ENCODE results near the gene FNDC11. TPM values are rescaled to one million over a fixed set of nuclear protein-coding genes. Genes with fewer than 3 reads are reported as not detected.

The FNDC11 gene
- total RNA-seq, 2 experiments from 2014 or later: 0.10 TPM; not detected in 1

GRCh38 chr20:63543733-63544132 lies 10.2 kb upstream of the FNDC11 start:
- intact Hi-C loops (cut with micrococcal nuclease): no loop called here
- no peaks in the 10 kb centered on the region for H3K27me3 Mint-ChIP-seq (ENCODE audit: low read depth)
- H3K4me3 Mint-ChIP-seq: no peak overlapping the region
- H3K27ac Mint-ChIP-seq: no peak overlapping the region
- peaks cover 4% of the 10 kb centered on the region for H3K4me1 Mint-ChIP-seq (ENCODE audit: low read depth)
- CTCF ChIA-PET: interaction anchor here (0.6 kb wide), 1 partner anchor 40 kb away, joined by 7 read pairs; no protein-coding TSS in a partner anchor
- no peak for DNase-seq
- H3K9me3 Mint-ChIP-seq: no peaks in the 10 kb centered on the region
- no peaks in the 10 kb centered on the region for H3K36me3 Mint-ChIP-seq (ENCODE audit: low read depth)

GRCh38 chr20:63544241-63544957 lies 9.6 kb upstream of the FNDC11 start:
- no peaks in the 10 kb centered on the region for H3K27me3 Mint-ChIP-seq (ENCODE audit: low read depth)
- no peaks in the 10 kb centered on the region for H3K36me3 Mint-ChIP-seq (ENCODE audit: low read depth)
- no peak overlapping the region for H3K4me3 Mint-ChIP-seq
- no peak overlapping the region for H3K27ac Mint-ChIP-seq
- DNase-seq: no peak
- intact Hi-C loops (cut with micrococcal nuclease): no loop called here
- CTCF ChIA-PET: interaction anchor here (0.6 kb wide), 1 partner anchor 41 kb away, joined by 7 read pairs; no protein-coding TSS in a partner anchor
- H3K4me1 Mint-ChIP-seq (ENCODE audit: low read depth): peaks cover 6% of the 10 kb centered on the region
- H3K9me3 Mint-ChIP-seq: no peaks in the 10 kb centered on the region

DNA sequence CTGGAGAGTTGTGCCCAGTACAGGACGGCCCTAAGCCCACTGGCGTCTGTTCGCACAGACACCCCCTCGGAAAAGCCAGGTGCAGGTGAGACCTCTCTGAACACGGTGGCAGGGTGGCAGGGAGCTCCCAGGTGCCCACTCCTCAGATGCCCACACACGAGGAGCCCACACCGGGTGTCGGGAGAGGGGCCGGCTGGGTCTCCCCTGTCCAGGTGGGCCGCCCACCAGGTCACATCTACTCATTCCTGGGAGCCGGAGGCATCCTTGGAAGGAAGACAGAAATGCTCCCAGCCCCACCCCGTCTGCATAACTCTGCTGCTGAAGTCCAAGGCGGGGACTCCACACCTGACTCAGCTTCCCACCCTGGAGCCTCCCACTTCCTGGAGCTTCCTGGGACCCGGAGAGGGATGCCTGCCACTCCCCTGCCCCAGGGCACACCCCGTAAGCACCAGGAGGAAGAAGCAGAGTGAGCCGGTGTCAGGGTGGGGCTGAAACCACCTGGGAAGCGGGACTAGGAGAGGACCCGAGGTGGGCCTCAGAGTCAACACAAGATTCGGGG lies 8.9 kb upstream of the FNDC11 start:
- no peak overlapping the region for H3K27ac Mint-ChIP-seq
- CTCF ChIA-PET: no interaction called here
- no peak for DNase-seq
- intact Hi-C loops (cut with micrococcal nuclease): no loop called here
- H3K9me3 Mint-ChIP-seq: no peaks in the 10 kb centered on the region
- no peaks in the 10 kb centered on the region for H3K36me3 Mint-ChIP-seq (ENCODE audit: low read depth)
- peaks cover 8% of the 10 kb centered on the region for H3K4me1 Mint-ChIP-seq (ENCODE audit: low read depth)
- H3K4me3 Mint-ChIP-seq: no peak overlapping the region
- no peaks in the 10 kb centered on the region for H3K27me3 Mint-ChIP-seq (ENCODE audit: low read depth)

DNA sequence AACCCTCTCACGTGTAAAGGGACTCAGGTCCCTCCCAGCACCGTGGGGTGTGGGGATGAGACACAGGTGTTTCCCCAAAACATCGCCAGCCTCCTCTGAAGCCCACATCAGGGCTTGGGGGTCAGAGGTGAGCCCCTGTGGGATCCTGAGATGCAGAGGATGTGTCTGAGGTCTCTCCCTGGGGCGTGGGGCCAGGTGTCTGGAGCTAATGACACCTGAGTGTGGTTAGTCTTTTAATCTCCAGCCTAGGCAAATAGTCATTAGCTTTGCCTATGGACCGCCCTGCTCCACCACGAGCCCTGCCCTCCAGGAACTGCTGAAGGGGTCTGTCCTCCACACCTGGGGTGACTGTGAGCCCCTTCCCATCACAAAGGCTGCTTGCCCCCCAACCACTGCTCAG lies 8.1 kb upstream of the FNDC11 start:
- H3K27me3 Mint-ChIP-seq (ENCODE audit: low read depth): no peaks in the 10 kb centered on the region
- H3K4me3 Mint-ChIP-seq: no peak overlapping the region
- CTCF ChIA-PET: no interaction called here
- intact Hi-C loops (cut with micrococcal nuclease): no loop called here
- no peaks in the 10 kb centered on the region for H3K36me3 Mint-ChIP-seq (ENCODE audit: low read depth)
- H3K4me1 Mint-ChIP-seq (ENCODE audit: low read depth): peaks cover 8% of the 10 kb centered on the region
- H3K9me3 Mint-ChIP-seq: no peaks in the 10 kb centered on the region
- no peak for DNase-seq
- no peak overlapping the region for H3K27ac Mint-ChIP-seq

- peaks cover 8% of the 10 kb centered on the region for H3K4me1 Mint-ChIP-seq (ENCODE audit: low read depth)
- CTCF ChIA-PET: no interaction called here
- no peak overlapping the region for H3K27ac Mint-ChIP-seq
- no peaks in the 10 kb centered on the region for H3K9me3 Mint-ChIP-seq
- DNase-seq: no peak
- H3K4me3 Mint-ChIP-seq: no peak overlapping the region
- intact Hi-C loops (cut with micrococcal nuclease): no loop called here
- H3K27me3 Mint-ChIP-seq (ENCODE audit: low read depth): no peaks in the 10 kb centered on the region
- H3K36me3 Mint-ChIP-seq (ENCODE audit: low read depth): no peaks in the 10 kb centered on the region
Measured at GRCh38 chr20:63546256-63546955, 7.6 kb upstream of the FNDC11 start.

DNA sequence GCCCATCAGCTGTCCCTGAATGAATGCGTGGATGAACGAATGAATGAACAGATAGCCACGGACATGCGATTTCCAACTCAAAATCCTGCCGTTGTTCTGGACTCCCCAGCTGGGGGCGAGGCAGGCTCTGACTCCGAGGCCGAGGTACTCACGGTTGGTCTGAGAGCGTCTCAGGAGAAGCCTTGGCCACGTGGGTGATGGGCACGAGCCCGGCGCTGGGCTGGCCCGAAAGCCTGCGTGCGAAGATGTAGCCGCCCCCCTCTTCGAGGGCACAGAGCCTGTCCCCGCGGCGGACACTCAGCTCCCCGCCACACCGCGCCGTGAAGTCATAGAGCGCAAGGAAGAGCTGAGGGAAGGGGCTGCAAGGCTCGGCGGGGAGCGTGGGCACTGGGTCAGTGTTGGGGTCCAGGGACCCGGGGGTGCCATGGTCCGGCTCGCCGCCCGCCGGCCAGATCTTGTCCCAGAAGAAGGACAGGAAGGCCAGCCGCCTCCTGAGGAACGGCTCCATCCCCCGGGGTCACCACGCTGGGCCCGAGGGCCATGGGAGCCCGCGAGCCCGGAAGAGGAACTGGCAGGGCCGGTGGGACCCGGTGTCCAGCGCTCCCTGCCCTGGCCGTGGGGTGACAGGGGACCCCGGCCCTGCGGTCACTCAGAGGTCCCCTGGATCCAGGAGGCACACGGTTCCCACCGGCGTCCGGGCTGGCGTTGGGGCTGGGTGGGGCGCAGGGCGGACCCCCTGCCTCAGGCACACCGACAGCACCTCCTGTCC lies 6.8 kb upstream of the FNDC11 start:
- intact Hi-C loops (cut with micrococcal nuclease): no loop called here
- DNase-seq: no peak
- Mint-ChIP-seq H3K27me3 (ENCODE audit: low read depth) (no peaks in the 10 kb centered on the region), H3K36me3 (ENCODE audit: low read depth) (no peaks in the 10 kb centered on the region), H3K4me3 (no peak overlapping the region), H3K27ac (no peak overlapping the region), H3K4me1 (ENCODE audit: low read depth) (peaks cover 8% of the 10 kb centered on the region), H3K9me3 (no peaks in the 10 kb centered on the region)
- CTCF ChIA-PET: no interaction called here

GRCh38 chr20:63547725-63548480 lies 6.1 kb upstream of the FNDC11 start, which contains the start of gene SRMS:
SRMS (minus strand) TSS chr20:63547749; CDS start chr20:63547463, 286 bp downstream.
- H3K36me3 Mint-ChIP-seq (ENCODE audit: low read depth): no peaks in the 10 kb centered on the region
- no peaks in the 10 kb centered on the region for H3K27me3 Mint-ChIP-seq (ENCODE audit: low read depth)
- H3K9me3 Mint-ChIP-seq: no peaks in the 10 kb centered on the region
- DNase-seq: no peak
- H3K27ac Mint-ChIP-seq: no peak within 1 kb of the TSS
- no peak within 1 kb of the TSS for H3K4me3 Mint-ChIP-seq
- CTCF ChIA-PET: no interaction called here
- intact Hi-C loops (cut with micrococcal nuclease): no loop called here
- H3K4me1 Mint-ChIP-seq (ENCODE audit: low read depth): peaks cover 13% of the 10 kb centered on the region

GRCh38 chr20:63548542-63548941 lies 5.4 kb upstream of the FNDC11 start:
- intact Hi-C loops (cut with micrococcal nuclease): no loop called here
- DNase-seq: no peak

DNA sequence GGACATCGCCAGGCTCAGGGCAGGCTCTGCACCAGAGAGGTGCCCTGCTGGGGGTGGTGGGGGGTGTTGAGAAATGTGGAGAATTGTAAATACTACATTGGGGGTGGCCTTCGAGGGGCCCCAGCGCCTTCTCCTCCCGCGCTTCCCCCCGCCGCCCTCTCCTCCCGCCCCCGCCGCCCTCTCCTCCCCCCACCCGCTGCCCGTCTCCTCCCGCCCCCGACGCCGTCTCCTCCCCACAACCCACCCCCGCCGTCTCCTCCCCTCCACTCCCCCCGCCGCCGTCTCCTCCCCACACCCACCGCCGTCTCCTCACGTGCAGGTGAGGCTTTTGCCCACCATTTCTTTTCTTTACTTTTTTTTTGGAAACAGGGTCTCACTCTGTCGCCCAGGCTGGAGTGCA lies 4.9 kb upstream of the FNDC11 start:
- no peaks in the 10 kb centered on the region for H3K36me3 Mint-ChIP-seq (ENCODE audit: low read depth)
- H3K4me1 Mint-ChIP-seq (ENCODE audit: low read depth): peaks cover 16% of the 10 kb centered on the region
- no peak overlapping the region for H3K27ac Mint-ChIP-seq
- H3K27me3 Mint-ChIP-seq (ENCODE audit: low read depth): no peaks in the 10 kb centered on the region
- no peak overlapping the region for H3K4me3 Mint-ChIP-seq
- intact Hi-C loops (cut with micrococcal nuclease): no loop called here
- CTCF ChIA-PET: no interaction called here
- no peak for DNase-seq
- H3K9me3 Mint-ChIP-seq: no peaks in the 10 kb centered on the region

More at GRCh38 chr20:63548542-63548941, 5.4 kb upstream of the FNDC11 start:
- CTCF ChIA-PET: no interaction called here
- no peaks in the 10 kb centered on the region for H3K27me3 Mint-ChIP-seq (ENCODE audit: low read depth)
- no peak overlapping the region for H3K27ac Mint-ChIP-seq
- no peaks in the 10 kb centered on the region for H3K36me3 Mint-ChIP-seq (ENCODE audit: low read depth)
- peaks cover 16% of the 10 kb centered on the region for H3K4me1 Mint-ChIP-seq (ENCODE audit: low read depth)
- H3K9me3 Mint-ChIP-seq: no peaks in the 10 kb centered on the region
- H3K4me3 Mint-ChIP-seq: no peak overlapping the region

DNA sequence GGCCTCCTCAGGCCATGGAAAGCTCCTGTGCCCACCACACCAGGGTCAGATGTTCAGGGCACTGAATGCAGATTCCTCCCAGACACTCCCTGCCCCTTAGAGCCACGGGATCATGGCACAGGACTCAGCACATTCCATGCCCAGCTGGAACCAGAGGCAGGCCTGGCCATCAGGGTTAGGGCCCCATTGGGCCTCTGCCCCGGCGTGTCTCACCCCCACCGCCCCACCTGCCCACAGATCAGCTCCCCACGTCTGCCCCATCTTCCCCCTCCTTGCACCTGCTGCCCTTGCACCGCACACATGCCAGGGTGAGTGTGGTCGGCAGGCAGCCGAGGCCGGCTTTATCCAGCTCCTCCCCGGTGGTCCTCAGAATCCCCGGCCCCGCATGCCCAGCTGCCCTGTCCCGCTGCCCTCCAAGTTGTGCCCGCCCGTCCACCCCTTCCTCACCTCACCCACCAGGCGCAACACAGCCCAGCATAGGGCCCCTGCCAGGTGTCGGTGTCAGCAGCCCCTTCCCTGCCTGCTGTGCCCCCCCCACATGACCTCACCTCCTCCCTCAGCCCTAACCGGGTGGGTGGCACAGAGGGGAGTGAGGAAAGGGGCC lies 4.2 kb upstream of the FNDC11 start:
- intact Hi-C loops (cut with micrococcal nuclease): no loop called here
- no peaks in the 10 kb centered on the region for H3K9me3 Mint-ChIP-seq
- no peak overlapping the region for H3K4me3 Mint-ChIP-seq
- no peaks in the 10 kb centered on the region for H3K27me3 Mint-ChIP-seq (ENCODE audit: low read depth)
- no peaks in the 10 kb centered on the region for H3K36me3 Mint-ChIP-seq (ENCODE audit: low read depth)
- CTCF ChIA-PET: interaction anchor here (0.6 kb wide), 1 partner anchor 386 kb away, joined by 3 read pairs; no protein-coding TSS in a partner anchor
- H3K27ac Mint-ChIP-seq: no peak overlapping the region
- peaks cover 16% of the 10 kb centered on the region for H3K4me1 Mint-ChIP-seq (ENCODE audit: low read depth)
- no peak for DNase-seq

- intact Hi-C loops (cut with micrococcal nuclease): no loop called here
- Mint-ChIP-seq H3K9me3 (no peaks in the 10 kb centered on the region), H3K27ac (no peak overlapping the region), H3K27me3 (ENCODE audit: low read depth) (no peaks in the 10 kb centered on the region), H3K4me3 (no peak overlapping the region), H3K36me3 (ENCODE audit: low read depth) (no peaks in the 10 kb centered on the region), H3K4me1 (ENCODE audit: low read depth) (peaks cover 16% of the 10 kb centered on the region)
- CTCF ChIA-PET: interaction anchor here (1.5 kb wide), 1 partner anchor 13 kb away, joined by 5 read pairs; the partner anchor contains the start of gene PTK6
- DNase-seq: no peak
Measured at GRCh38 chr20:63551068-63551467, 2.9 kb upstream of the FNDC11 start.
